Stimulated activated memory B cell treated with anti-CD40 and anti-IgM and Interleukin-4, amounts not matched to agents 10 μg/mL and 1 μg/mL and 100 μg/mL, for 72 hours (primary cell): ENCODE results near the gene ID3.
"Not testable (repeated sequence)": the region's sequence is repeated elsewhere in the genome, so short reads cannot be mapped to it uniquely, and the experiment has no call there.

ENCODE experiments used
- ATAC-seq: fragments of 150-1000 bp; cut with Tn5 transposase; 2 replicates; pipeline ENCODE4 v1.10.0; 2021
- H3K27ac Mint-ChIP-seq: one replicate; pipeline ENCODE4 v1.8.0; 2022; ENCODE audit warnings: mild to moderate bottlenecking, mixed read lengths
- H3K27me3 Mint-ChIP-seq: one replicate; pipeline ENCODE4 v1.8.0; 2022; ENCODE audit warnings: mixed read lengths
- H3K36me3 Mint-ChIP-seq: one replicate; pipeline ENCODE4 v1.8.0; 2022; ENCODE audit warnings: mixed read lengths
- H3K4me1 Mint-ChIP-seq: one replicate; pipeline ENCODE4 v1.8.0; 2022; ENCODE audit warnings: mixed read lengths
- H3K4me3 Mint-ChIP-seq: one replicate; pipeline ENCODE4 v1.8.0; 2022; ENCODE audit warnings: mild to moderate bottlenecking, moderate library complexity, mixed read lengths
- H3K9me3 Mint-ChIP-seq: one replicate; pipeline ENCODE4 v1.8.0; 2022; ENCODE audit warnings: mixed read lengths

ID3 gene

DNA sequence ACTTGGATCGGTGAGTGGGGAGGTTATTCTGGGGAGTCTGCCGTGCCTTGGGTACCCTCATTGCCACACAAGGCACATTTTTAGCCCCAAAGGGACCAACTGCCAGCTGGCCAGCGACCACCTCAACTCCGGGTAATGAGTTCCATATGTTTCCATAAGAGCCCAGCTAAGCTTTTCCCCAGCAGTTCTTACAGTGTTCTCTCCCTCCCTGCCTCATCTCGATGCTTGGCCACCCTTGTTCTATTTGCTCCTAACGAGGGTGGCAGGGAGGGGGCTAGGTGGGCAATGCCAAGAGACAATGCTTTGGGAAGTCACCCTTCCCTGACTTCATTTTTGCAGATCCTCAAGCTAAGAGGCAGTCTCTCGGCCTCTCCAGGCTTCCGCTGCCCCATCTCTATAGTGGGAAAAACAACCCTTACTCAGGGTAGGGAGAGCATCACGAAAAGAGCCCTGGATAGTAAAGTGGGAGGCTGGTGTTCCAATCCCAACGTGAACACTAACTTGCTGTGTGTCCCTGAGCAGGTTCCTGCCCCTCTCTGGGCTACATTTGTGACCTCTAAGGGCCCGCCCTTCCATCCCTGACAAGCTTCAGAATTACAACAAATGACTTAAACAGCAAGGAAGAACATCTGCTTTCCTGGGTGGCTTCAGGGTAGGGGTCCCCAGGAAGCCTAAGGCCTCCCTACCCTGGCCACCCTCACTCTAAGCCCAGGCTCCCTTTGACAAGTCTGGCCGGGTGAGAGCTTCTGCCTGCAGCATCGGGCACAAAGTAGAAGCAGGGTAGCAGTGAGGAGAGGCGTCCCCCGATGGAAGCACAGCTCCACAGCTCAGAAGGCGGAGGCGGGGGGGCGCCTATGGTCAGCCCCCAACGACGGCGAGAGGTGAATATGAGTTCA is 5.8 kb downstream of the ID3 start:
- Mint-ChIP-seq H3K27ac (peak overlapping the region; percentile 95), H3K27me3 (no peaks in the 10 kb centered on the region), H3K4me3 (peak overlapping the region; percentile 98), H3K4me1 (peaks cover 63% of the 10 kb centered on the region), H3K36me3 (peaks cover 15% of the 10 kb centered on the region), H3K9me3 (no peaks in the 10 kb centered on the region)
- no peak for ATAC-seq

DNA sequence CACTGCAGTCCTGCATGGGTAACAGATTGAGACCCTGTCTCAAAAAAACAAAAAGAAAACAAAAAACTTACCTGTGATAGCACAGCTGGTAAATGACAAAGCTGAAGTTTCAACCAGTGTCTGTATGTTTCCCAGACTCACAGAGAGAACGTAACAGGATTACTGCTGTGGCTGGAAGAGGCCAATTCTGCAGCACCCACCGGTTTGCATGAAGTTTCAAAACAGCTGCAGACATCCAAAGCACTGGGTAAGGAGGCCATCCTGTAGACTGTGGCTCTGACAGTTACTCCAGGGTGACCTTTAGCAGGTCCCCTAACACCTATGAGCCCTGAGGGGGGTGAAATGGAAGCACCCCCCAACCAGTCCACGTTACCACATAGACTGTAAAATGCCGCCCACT is 7.5 kb downstream of the ID3 start:
- peaks cover 56% of the 10 kb centered on the region for H3K4me1 Mint-ChIP-seq
- no peak overlapping the region for H3K4me3 Mint-ChIP-seq
- H3K27me3 Mint-ChIP-seq: no peaks in the 10 kb centered on the region

DNA sequence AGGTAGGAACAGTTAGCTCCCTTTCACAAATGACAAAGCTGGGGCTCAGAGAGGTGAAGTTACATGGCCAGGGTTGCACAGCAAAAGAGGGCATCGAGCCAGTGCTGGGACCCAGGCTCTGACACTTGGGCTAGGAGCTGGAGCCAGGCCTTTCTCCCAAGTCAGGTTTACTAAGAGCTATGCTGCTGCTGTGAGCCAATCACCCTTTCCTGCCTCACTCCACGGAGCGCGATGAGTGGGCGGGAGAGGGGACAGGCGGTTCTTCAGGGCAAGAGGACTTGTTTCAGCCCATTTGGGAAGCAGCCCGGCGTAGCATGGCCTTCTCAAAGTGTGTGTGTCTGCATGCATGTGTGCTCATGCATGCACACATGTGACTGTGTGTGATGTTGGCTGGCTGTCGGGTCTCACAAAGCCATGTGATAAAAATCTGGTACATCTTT is 10.6 kb downstream of the ID3 start:
- ATAC-seq: peak; percentile 77
- no peaks in the 10 kb centered on the region for H3K27me3 Mint-ChIP-seq
- H3K36me3 Mint-ChIP-seq: no peaks in the 10 kb centered on the region
- peaks cover 37% of the 10 kb centered on the region for H3K4me1 Mint-ChIP-seq
- peak overlapping the region; percentile 74 for H3K27ac Mint-ChIP-seq
- H3K9me3 Mint-ChIP-seq: no peaks in the 10 kb centered on the region
- no peak overlapping the region for H3K4me3 Mint-ChIP-seq

More for the DNA sequence above, 7.5 kb downstream of the ID3 start:
- Mint-ChIP-seq H3K36me3 (no peaks in the 10 kb centered on the region), H3K27ac (peak overlapping the region; percentile 71), H3K9me3 (no peaks in the 10 kb centered on the region)
- no peak for ATAC-seq

DNA sequence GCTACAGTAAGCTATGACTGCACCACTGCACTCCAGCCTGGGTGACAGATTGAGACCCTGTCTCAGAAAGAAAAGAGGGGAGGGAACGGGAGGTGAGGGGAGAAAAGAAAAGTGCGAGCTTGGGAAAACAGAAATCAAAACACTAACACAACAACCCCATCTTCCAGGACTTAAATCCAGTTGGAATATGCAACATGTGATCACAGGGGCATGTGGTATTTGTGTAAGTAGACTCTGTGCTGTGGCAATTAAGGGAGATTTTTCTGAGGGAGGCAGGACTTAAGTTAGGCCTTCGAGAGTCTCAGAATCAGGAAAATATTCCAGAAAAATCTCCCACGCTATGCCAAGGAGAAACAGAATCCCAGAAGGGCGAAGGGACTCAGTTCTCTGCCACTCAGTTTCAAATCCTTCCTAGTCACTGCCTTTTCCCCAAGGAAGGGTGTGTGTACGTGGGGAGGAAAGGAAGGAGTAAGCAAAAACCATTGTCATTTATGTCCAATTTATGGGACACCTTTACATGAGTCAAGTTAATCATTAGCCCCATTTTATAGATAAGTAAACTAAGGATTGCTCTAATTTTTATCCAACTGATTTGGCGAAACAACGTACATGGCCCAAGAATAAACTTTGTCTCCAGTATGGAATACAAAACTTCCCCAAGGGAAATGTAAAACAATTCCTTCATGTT is 12.3 kb downstream of the ID3 start:
- Mint-ChIP-seq H3K36me3 (no peaks in the 10 kb centered on the region), H3K27ac (no peak overlapping the region), H3K27me3 (no peaks in the 10 kb centered on the region), H3K9me3 (no peaks in the 10 kb centered on the region), H3K4me1 (peaks cover 31% of the 10 kb centered on the region), H3K4me3 (no peak overlapping the region)
- ATAC-seq: no peak

DNA sequence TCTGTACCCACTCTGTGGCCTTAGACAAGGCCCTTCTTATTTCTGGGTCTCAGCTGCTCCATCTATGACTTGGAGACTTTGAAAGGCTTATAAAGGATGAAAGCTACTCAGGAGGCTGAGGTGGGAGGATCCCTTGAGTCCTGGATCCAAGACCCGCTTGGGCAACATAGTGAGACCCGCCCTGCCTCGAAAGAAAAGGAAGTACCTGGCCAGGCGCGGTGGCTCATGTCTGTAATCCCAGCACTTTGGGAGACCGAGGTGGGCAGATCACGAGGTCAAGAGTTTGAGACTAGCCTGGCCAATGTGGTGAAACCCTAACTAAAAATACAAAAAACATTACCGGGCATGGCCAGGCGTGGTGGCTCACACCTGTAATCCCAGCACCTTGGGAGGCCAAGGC is 13.4 kb downstream of the ID3 start:
- no peak for ATAC-seq

DNA sequence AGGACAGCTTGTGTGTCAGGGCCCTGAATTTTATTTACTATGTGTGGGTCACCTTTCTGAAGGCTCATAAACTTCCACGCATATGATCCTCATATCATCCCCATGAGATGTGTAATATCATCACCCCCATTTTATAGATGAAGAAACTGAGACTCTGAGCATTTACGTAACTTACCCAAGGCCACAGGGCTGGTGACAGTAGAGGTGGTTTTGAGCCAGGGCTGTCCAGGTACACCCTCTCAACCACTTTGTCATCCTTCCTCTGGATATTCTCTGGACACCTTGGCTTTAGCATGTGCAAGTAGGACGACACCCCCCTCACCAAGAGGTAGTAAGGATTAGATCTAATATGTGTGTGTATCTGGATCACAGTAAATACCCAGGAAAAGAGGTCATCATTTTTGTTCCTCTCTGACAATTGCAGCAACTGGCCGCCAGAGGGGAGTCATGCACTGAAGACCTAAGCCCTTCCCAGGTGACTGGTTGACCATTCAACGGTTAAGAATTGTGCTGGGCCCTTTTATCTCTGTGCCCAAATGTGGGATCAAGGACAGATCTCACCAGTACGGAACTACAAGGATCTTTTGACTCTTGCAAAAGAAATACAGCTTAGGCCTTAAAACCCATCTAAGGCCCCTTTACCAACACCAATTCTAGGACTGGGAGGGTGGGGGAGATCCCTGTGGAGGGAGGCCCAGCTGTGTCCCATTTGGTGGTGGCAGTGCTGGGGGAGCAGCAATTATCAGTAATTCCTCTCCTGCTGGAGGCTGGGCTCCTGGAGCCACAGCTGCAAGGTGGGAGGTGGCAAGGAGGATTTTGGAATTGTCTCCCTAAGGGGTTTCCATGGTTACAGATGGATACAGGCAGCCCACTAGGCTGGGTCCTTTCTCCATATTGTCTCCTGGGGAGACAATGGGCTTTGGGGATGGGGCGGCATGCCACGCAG is 14.6 kb downstream of the ID3 start:
- no peaks in the 10 kb centered on the region for H3K27me3 Mint-ChIP-seq
- H3K36me3 Mint-ChIP-seq: no peaks in the 10 kb centered on the region
- no peak overlapping the region for H3K4me3 Mint-ChIP-seq
- peak overlapping the region; percentile 33 for H3K27ac Mint-ChIP-seq
- peaks cover 29% of the 10 kb centered on the region for H3K4me1 Mint-ChIP-seq
- peak; percentile 58 for ATAC-seq
- no peaks in the 10 kb centered on the region for H3K9me3 Mint-ChIP-seq

More for the DNA sequence above, 13.4 kb downstream of the ID3 start:
- H3K4me1 Mint-ChIP-seq: peaks cover 24% of the 10 kb centered on the region
- H3K27me3 Mint-ChIP-seq: no peaks in the 10 kb centered on the region
- H3K4me3 Mint-ChIP-seq: no peak overlapping the region
- no peak overlapping the region for H3K27ac Mint-ChIP-seq
- no peaks in the 10 kb centered on the region for H3K36me3 Mint-ChIP-seq
- H3K9me3 Mint-ChIP-seq: no peaks in the 10 kb centered on the region

DNA sequence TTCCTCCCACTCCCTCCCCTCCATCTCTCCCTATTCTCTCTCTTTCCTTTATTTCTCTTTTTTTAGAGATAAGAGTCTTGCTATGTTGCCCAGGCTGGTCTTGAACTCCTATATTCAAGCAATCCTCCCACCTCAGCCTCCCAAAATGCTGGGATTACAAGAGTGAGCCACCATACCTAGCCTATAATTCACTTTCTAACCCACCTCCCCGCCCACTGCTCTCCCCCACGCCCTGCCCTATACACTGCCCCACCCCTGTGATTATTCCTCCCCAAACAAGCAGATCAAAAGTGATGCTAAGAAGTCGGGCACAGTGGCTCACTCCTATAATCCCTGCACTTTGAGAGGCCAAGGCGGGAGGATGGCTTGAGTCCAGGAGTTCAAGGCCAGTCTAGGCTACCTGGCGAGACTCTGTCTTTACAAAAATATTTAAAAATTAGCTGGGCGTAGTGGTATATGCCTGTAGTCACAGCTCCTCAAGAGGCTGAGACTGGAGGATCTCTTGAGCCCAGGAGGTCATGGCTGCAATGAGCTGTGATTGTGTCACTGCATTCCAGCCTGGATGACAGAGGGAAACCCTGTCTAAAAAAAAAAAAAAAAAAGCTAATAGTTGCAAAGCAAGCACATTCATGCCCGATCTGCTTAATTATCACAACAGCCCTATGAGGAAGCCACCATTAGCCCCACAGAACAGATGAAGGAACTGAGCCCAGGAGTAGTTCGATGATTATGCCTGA is 15.4 kb downstream of the ID3 start:
- ATAC-seq: no peak
- Mint-ChIP-seq H3K4me3 (no peak overlapping the region), H3K27ac (peak overlapping the region; percentile 33), H3K4me1 (peaks cover 27% of the 10 kb centered on the region), H3K36me3 (no peaks in the 10 kb centered on the region), H3K27me3 (no peaks in the 10 kb centered on the region), H3K9me3 (no peaks in the 10 kb centered on the region)

DNA sequence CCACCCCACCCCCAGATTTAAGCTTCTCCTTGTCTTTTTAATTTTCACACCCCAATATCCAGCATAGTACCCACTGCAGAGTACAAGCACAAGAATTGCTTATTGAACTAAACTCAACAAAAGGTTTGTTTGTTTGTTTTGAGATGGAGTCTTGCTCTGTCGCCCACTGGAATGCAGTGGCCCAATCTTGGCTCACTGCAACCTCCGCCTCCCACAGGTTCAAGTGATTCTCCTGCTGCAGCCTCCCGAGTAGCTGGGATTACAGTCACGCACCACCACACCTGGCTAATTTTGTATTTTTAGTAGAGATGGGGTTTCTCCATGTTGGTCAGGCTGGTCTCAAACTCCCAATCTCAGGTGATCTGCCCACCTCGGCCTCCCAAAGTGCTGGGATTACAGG is 16.4 kb downstream of the ID3 start:
- H3K4me1 Mint-ChIP-seq: peaks cover 22% of the 10 kb centered on the region
- not testable (repeated sequence) for H3K9me3 Mint-ChIP-seq, H3K27ac Mint-ChIP-seq, ATAC-seq, H3K4me3 Mint-ChIP-seq, H3K36me3 Mint-ChIP-seq, H3K27me3 Mint-ChIP-seq

DNA sequence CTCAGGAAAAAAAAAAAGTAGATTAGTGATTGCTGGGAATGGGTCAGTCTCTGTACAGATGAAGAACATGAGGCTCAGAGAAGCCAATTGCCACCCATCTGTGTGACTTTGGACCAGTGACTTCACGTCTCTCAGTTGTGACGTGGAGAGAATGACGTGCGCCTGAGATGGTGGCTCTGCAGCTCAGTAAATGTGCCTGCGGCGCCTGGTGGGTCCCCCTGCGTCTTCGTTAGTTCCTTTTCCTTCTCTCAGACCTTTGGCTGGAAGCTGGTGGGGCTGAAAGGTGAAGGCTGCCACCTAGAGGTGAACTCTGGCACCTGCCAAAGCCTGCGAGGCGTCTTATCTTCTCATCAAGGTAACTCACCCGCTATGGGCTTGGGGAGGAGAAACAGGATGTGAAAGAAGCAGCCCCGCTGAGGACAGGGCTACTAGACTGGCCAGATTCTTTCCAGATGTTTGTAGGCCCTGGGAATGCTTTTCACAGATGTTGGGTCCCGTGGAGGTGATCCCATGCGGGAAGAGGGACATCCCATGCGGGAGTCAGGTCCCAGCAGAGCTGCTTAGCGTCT is 19.5 kb downstream of the ID3 start:
- ATAC-seq: peak; percentile 98
- Mint-ChIP-seq H3K36me3 (no peaks in the 10 kb centered on the region), H3K27me3 (no peaks in the 10 kb centered on the region), H3K9me3 (no peaks in the 10 kb centered on the region), H3K27ac (peak overlapping the region; percentile 70), H3K4me1 (peaks cover 35% of the 10 kb centered on the region), H3K4me3 (peak overlapping the region; percentile 66)

DNA sequence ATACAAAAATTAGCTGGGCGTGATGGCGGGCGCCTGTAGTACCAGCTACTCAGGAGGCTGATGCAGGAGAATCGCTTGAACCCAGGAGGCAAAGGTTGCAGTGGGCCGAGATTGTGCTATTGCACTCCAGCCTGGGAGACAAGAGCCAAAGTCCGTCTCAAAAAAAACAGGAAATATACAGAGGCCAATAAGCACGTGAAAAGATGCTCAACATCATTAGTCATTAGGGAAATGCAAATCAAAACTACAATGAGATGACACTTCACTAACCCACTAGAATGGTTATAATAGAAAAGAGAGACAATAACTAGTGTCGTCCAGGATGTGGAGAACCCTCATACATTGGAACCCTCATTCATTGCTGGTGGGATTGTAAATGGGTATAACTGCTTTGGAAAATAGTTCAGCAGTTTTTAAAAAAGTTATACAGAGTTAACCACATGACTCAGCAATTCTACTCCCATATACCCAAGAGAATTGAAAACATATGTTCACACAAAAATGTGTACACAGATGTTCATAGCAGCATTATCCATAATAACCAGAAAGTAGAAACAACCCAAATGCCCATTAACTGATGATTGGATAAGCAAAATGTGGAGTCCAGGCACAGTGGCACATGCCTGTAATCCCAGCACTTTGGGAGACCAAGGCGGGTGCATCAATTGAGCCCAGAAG is 21.9 kb downstream of the ID3 start:
- Mint-ChIP-seq H3K4me3 (no peak overlapping the region), H3K9me3 (no peaks in the 10 kb centered on the region), H3K27me3 (no peaks in the 10 kb centered on the region), H3K4me1 (peaks cover 43% of the 10 kb centered on the region), H3K36me3 (no peaks in the 10 kb centered on the region), H3K27ac (no peak overlapping the region)
- ATAC-seq: no peak

DNA sequence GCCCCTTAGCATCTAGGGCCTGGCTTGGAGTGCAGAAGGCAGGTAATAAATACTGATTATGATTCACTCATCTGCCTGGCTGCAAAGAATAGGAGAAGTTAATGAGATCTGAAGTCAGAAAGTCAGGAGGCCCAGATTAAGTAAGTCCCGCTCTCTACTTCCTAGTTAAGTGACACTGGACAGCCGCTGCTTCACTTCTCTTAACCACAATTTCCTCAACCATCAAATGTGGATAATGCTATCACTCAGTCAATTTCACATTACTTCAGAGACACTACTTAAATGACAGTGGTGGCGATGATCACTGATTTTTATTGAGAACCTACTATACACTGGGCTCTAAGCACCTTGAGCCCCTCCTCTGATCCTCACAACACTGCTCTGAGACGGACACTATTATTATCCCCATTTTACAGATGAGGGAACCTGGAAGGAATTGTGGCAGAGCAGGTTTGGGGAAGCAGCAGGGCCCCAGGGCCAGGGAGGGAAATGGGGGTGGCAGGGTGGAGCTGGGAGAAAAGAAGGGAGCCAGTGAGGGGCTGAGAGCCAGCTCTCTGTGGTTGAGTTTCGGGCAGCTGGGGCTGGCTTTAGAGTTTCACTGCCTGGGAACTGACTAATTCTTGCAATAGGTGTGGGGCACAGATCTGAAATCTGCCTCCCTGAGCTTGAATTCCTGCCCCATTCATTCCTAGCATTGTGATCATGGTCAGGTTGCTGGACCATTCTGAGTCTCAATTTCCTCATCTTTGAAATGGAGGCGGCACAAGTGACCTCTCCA is 25.9 kb downstream of the ID3 start:
- no peak overlapping the region for H3K4me3 Mint-ChIP-seq
- peak; percentile 5 for ATAC-seq
- no peaks in the 10 kb centered on the region for H3K36me3 Mint-ChIP-seq
- no peaks in the 10 kb centered on the region for H3K9me3 Mint-ChIP-seq
- H3K4me1 Mint-ChIP-seq: peaks cover 57% of the 10 kb centered on the region
- peak overlapping the region; percentile 62 for H3K27ac Mint-ChIP-seq
- H3K27me3 Mint-ChIP-seq: no peaks in the 10 kb centered on the region

DNA sequence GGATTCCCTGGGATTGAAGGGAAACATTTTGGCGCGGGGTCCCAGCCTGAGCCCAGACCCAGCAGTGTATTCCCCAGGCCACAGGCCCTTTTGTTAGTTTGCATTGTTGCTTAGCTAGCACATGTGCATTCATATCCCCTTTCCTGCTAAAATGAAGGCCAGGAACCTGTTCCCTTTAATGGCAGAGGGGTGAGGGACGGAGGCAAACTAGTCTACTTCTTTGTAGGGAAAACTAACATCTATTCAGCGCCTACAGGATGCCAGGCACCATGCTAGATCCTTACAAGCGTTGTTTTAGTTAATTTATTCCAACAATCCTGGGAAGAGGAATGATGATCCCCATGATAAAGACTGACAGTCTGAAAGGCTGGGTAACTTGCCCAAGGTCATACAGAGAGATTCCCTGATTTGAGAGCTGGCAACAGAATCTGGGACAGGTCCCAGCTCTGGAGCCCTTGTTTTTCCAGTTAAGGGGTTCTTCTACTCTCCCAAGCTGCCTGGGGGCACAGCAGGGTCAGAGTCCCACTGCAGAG is 27.7 kb downstream of the ID3 start:
- H3K36me3 Mint-ChIP-seq: no peaks in the 10 kb centered on the region
- no peaks in the 10 kb centered on the region for H3K9me3 Mint-ChIP-seq
- peak overlapping the region; percentile 88 for H3K27ac Mint-ChIP-seq
- H3K4me1 Mint-ChIP-seq: peaks cover 65% of the 10 kb centered on the region
- no peaks in the 10 kb centered on the region for H3K27me3 Mint-ChIP-seq
- ATAC-seq: no peak
- H3K4me3 Mint-ChIP-seq: peak overlapping the region; percentile 87
